WTC11 (cell line): ENCODE measurements around the gene SLC35G3. TPM values are rescaled to one million over a fixed set of nuclear protein-coding genes. Genes with fewer than 3 reads are reported as not detected.

ENCODE experiments used
- ATAC-seq: fragments of 200-7000 bp; cut with Tn5 transposase; 2 replicates; pipeline ENCODE4 v1.10.0; 2021; ENCODE audit warnings: mild to moderate bottlenecking, moderate library complexity
- CTCF ChIA-PET: fragments of 300-600 bp; sonication (Branson Sonifier 250); formaldehyde crosslinking; loops from one replicate; lab custom pipeline; 2021; ENCODE audit warnings: antibody characterized with exemption; lab: Charles Lee
- POLR2A ChIA-PET: fragments of 350-600 bp; sonication (Branson Sonifier 250); formaldehyde crosslinking; loops from one replicate; lab custom pipeline; 2021; ENCODE audit warnings: antibody characterized with exemption; lab: Charles Lee
- DNase-seq: peaks from one replicate; pipeline ENCODE4 v3.0.0; 2021; ENCODE audit warnings: low spot score
- H3K27ac Mint-ChIP-seq: 2 replicates; pipeline ENCODE4 v1.8.0; 2021; ENCODE audit warnings: mixed read lengths
- H3K27me3 Mint-ChIP-seq: 2 replicates; pipeline ENCODE4 v1.8.0; 2021; ENCODE audit warnings: low read depth, mild to moderate bottlenecking, moderate library complexity, mixed read lengths
- H3K36me3 Mint-ChIP-seq: 2 replicates; pipeline ENCODE4 v1.8.0; 2021; ENCODE audit warnings: mixed read lengths
- H3K4me1 Mint-ChIP-seq: 2 replicates; pipeline ENCODE4 v1.8.0; 2022; ENCODE audit warnings: mixed read lengths
- H3K4me3 Mint-ChIP-seq: 2 replicates; pipeline ENCODE4 v1.8.0; 2021; ENCODE audit warnings: mild to moderate bottlenecking, moderate library complexity, mixed read lengths
- H3K9me3 Mint-ChIP-seq: 2 replicates; pipeline ENCODE4 v1.8.0; 2021; ENCODE audit warnings: mixed read lengths
- AR ChIP-seq: fragments of 250-450 bp; sonication (Bioruptor Pico); IDR thresholded peaks from 2 replicates; pipeline ENCODE4 v1.9.0; 2021; ENCODE audit warnings: mild to moderate bottlenecking
- ATF1 ChIP-seq: sonication (generic); formaldehyde crosslinking; IDR thresholded peaks from 2 replicates; pipeline ENCODE4 v1.8.1; 2023; ENCODE audit warnings: mild to moderate bottlenecking, moderate library complexity, missing genetic modification reagents
- ATF2 ChIP-seq: sonication (generic); formaldehyde crosslinking; IDR thresholded peaks from 2 replicates; pipeline ENCODE4 v1.8.1; 2022; ENCODE audit warnings: low read depth, missing genetic modification reagents, borderline replicate concordance
- ATF6 ChIP-seq: sonication (generic); formaldehyde crosslinking; IDR thresholded peaks from 2 replicates; pipeline ENCODE4 v1.8.1; 2023; ENCODE audit warnings: mild to moderate bottlenecking, missing genetic modification reagents
- CTCF ChIP-seq: fragments of 200-600 bp; IDR thresholded peaks from 2 replicates; pipeline ENCODE4 v1.8.0; 2022; ENCODE audit warnings: antibody characterized with exemption
- E2F5 ChIP-seq: sonication (generic); formaldehyde crosslinking; IDR thresholded peaks from 2 replicates; pipeline ENCODE4 v1.8.1; 2022; ENCODE audit warnings: mild to moderate bottlenecking, moderate library complexity, missing genetic modification reagents
- ESRRA ChIP-seq: sonication (generic); formaldehyde crosslinking; IDR thresholded peaks from 2 replicates; pipeline ENCODE4 v1.8.1; 2022; ENCODE audit warnings: mild to moderate bottlenecking, missing genetic modification reagents, borderline replicate concordance
- GABPB1 ChIP-seq: sonication (generic); formaldehyde crosslinking; IDR thresholded peaks from 2 replicates; pipeline ENCODE4 v1.8.1; 2023; ENCODE audit warnings: mild to moderate bottlenecking, missing genetic modification reagents
- KAT7 ChIP-seq: sonication (generic); formaldehyde crosslinking; IDR thresholded peaks from 2 replicates; pipeline ENCODE4 v1.8.1; 2023; ENCODE audit warnings: missing genetic modification reagents, mild to moderate bottlenecking, borderline replicate concordance
- MLX ChIP-seq: sonication (generic); formaldehyde crosslinking; IDR thresholded peaks from 2 replicates; pipeline ENCODE4 v1.8.1; 2023; ENCODE audit warnings: mild to moderate bottlenecking, missing genetic modification reagents, moderate library complexity
- MXD4 ChIP-seq: fragments of 250-450 bp; sonication (Bioruptor Pico); IDR thresholded peaks from 2 replicates; pipeline ENCODE4 v1.8.0; 2021; ENCODE audit warnings: mild to moderate bottlenecking, moderate library complexity, borderline replicate concordance
- RELA ChIP-seq: sonication (generic); formaldehyde crosslinking; IDR thresholded peaks from 2 replicates; pipeline ENCODE4 v1.8.1; 2022; ENCODE audit warnings: missing genetic modification reagents, mild to moderate bottlenecking, borderline replicate concordance
- SMAD3 ChIP-seq: sonication (generic); formaldehyde crosslinking; IDR thresholded peaks from 2 replicates; pipeline ENCODE4 v1.8.0; 2022; ENCODE audit warnings: missing genetic modification reagents, mild to moderate bottlenecking, borderline replicate concordance
- SMAD4 ChIP-seq: sonication (generic); formaldehyde crosslinking; IDR thresholded peaks from 2 replicates; pipeline ENCODE4 v1.8.0; 2022; ENCODE audit warnings: mild to moderate bottlenecking, missing genetic modification reagents
- TCF7 ChIP-seq: sonication (generic); formaldehyde crosslinking; IDR thresholded peaks from 2 replicates; pipeline ENCODE4 v1.8.0; 2022; ENCODE audit warnings: mild to moderate bottlenecking, low read depth, missing genetic modification reagents, moderate library complexity
- ZBTB43 ChIP-seq: sonication (generic); formaldehyde crosslinking; IDR thresholded peaks from 2 replicates; pipeline ENCODE4 v1.8.1; 2023; ENCODE audit warnings: mild to moderate bottlenecking, missing genetic modification reagents
- ZMAT4 ChIP-seq: fragments of 250-450 bp; sonication (Bioruptor Pico); IDR thresholded peaks from 2 replicates; pipeline ENCODE4 v1.9.0; 2021; ENCODE audit warnings: mild to moderate bottlenecking
- ZNF281 ChIP-seq: sonication (generic); formaldehyde crosslinking; IDR thresholded peaks from 2 replicates; pipeline ENCODE4 v1.8.0; 2023; ENCODE audit warnings: mild to moderate bottlenecking, missing genetic modification reagents
- ZNF423 ChIP-seq: fragments of 250-450 bp; sonication (Bioruptor Pico); IDR thresholded peaks from 2 replicates; pipeline ENCODE4 v2.1.2; 2022; ENCODE audit warnings: mild to moderate bottlenecking, moderate library complexity
- total RNA-seq: library from RNA; stranded (reverse); gene quantifications from 3 replicates; pipeline ENCODE4 v1.2.3, GENCODE V29; 2021

Gene SLC35G3
- total RNA-seq, 1 experiment from 2014 or later: not detected

- TF ChIP-seq ATF6 (no peak), TCF7 (CRISPR knock-in tag) (no peak), ZMAT4 (no peak), MXD4 (CRISPR knock-in tag) (no peak), ZNF281 (CRISPR knock-in tag) (no peak), ATF1 (no peak), CTCF (no peak), RELA (CRISPR knock-in tag) (no peak), MLX (CRISPR knock-in tag) (no peak)
- TF ChIP-seq, all 79 proteins: peak for 0
These were observed 33.6 kb downstream of the SLC35G3 start (continued) for GRCh38 chr17:35160354-35161201.

GRCh38 chr17:35159940-35160339 is 34.3 kb downstream of the SLC35G3 start:
- H3K9me3 Mint-ChIP-seq: peaks cover 4% of the 10 kb centered on the region; the same call in 1 of the 2 replicates
- H3K4me3 Mint-ChIP-seq: no peak overlapping the region
- no peak overlapping the region for H3K27ac Mint-ChIP-seq
- POLR2A ChIA-PET: no interaction called here
- CTCF ChIA-PET: no interaction called here
- peaks cover 8% of the 10 kb centered on the region for H3K4me1 Mint-ChIP-seq
- DNase-seq (no peak), ATAC-seq (no peak)
- H3K36me3 Mint-ChIP-seq: no peaks in the 10 kb centered on the region
- H3K27me3 Mint-ChIP-seq: peaks cover 10% of the 10 kb centered on the region
- TF ChIP-seq KAT7 (CRISPR knock-in tag) (no peak), AR (CRISPR knock-in tag) (no peak), ATF2 (no peak), ESRRA (CRISPR knock-in tag) (no peak), GABPB1 (no peak), SMAD4 (CRISPR knock-in tag) (no peak), ZBTB43 (no peak), E2F5 (CRISPR knock-in tag) (no peak), SMAD3 (CRISPR knock-in tag) (no peak), ZNF423 (CRISPR knock-in tag) (no peak)
